ENCODE results near the gene LMBRD1.
"Not testable (repeated sequence)": the region's sequence is repeated elsewhere in the genome, so short reads cannot be mapped to it uniquely, and the experiment has no call there.

LMBRD1 gene

DNA sequence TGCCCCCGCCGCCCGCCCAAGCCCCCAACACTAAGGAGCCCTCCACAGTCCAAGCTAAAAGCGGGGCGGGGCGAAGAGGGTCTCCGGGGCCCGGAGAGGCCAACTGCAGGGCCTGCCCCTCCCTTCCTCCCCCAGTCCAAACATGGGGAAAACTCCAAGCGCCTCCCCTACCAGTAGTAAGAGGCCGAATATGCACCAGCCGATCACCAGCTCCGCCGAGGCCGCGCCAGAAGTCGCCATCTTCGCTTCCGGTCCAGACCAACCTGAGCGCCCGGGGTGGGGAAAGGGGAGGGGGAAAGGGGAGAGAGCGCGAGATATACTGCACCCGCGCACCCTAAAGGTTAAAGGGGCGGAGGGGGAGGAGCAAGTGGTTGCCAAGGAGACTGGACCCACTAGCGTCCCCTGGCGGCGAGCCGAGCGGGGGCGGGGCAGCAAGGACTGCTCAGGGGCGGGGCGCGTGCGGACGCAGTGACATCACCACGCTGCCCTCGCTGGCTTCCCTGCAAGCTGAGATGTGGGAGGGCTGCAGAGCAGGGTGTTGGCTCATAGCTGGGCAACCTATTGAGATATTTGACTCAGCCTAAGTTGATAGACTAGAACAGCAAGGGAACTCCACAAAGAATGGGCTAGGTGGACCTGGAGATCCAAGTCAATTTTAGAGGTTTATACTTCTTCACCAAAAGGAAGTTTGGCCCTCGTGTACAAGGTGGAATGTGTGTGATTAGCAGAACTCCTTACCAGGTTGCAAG is at the start of gene LMBRD1:
LMBRD1 (minus strand) TSS at position 369 of the 749 bp plus-strand sequence; CDS start at position 240, 129 bp downstream.
- DNase-seq (ENCODE audit: low spot score) = peak; percentile 99

DNA sequence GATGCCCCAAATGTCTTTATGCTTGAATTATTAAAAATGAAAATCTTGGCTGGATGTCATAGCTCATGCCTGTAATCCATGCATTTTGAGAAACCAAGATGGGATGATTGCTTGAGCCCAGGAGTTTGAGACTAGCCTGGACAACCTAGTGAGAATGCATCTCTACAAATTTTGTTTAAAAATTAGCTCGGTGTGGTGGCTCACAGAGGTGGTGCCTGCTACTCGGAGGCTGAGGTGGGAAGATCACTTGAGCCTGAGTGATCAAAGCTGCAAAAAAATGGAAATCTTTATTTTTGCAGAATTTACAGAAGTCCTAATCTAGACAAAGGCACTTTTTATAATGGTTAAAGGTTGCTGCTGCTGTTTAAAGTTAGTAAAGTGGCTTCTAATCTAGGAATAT is 49.5 kb upstream of the LMBRD1 start:
- no peak for DNase-seq (ENCODE audit: low spot score)

DNA sequence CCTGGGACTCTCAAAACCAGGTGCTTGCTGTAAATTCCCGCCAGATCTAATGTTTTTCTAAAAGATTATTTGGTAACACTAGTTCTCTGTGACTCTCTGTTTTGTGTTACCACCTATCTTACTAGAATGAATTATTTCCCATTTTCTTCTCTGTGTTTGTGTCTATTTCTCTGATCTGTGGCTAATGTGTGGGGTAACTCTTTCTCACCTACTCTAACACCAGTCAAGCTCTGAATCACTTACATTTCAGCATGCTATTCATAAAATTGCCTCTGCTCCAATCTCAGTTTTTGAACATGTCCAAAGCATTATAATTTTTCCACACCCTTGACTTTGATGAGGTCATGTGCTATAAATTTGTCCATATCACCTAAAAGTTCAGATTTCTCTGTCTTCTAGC is 46.4 kb upstream of the LMBRD1 start:
- no peak for DNase-seq (ENCODE audit: low spot score)

DNA sequence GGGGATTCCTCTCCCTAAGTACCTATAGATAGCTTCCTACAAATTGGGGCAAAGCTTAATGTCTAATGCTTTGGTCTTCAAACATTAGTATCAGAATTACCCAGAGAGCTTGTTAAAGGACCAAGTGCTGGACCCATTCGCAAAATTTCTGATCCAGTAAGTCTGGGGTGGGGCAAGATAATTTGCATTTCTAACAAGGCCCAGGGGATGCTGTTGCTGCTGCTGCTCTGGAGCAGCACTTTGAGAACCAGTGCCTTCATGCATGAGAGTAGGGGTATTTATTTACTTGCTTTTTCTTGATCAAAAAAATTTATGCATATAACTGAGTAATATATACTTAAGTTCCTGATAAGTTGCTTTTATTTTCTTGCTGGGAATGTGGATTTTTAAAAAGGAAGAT is 45.1 kb upstream of the LMBRD1 start:
- no peak for DNase-seq (ENCODE audit: low spot score)

DNA sequence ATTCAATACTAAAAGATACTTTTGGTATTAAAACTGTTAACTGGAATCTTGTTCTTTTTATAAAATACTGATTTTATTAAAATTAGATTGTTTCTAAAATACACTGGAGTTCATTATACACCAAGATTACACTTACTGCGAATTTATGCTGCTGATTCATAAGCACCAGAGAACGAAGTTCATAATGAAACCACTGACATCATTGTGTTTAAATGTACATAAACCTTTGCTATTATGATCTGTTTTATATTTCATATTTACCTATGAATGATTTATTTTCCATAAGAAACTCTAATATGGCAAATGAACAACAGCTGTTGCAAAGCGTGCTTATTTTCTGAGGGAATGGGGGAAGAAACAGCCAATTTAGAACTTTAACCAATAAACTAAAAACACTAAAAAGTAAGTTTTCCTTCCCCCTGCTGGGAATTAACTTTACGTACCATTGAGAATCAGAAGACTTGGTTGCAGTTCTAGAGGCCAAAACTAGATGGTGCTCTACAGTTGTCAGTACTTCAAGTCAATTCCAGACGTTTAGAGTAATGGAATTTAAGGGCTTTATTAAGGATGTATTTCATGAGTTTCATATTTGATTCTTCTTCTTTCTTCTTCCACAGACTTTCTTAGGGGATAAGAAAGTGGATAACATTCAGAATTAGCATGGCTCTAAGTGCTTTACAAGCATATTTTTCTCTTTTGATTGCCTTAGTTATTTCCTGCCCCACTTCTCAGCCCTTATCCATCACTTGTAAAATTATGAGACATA is 38.8 kb upstream of the LMBRD1 start:
- DNase-seq (ENCODE audit: low spot score) = no peak

- DNase-seq (ENCODE audit: low spot score) = no peak
Observed at GRCh38 chr6:69832558-69832957, 35.7 kb upstream of the LMBRD1 start.

DNA sequence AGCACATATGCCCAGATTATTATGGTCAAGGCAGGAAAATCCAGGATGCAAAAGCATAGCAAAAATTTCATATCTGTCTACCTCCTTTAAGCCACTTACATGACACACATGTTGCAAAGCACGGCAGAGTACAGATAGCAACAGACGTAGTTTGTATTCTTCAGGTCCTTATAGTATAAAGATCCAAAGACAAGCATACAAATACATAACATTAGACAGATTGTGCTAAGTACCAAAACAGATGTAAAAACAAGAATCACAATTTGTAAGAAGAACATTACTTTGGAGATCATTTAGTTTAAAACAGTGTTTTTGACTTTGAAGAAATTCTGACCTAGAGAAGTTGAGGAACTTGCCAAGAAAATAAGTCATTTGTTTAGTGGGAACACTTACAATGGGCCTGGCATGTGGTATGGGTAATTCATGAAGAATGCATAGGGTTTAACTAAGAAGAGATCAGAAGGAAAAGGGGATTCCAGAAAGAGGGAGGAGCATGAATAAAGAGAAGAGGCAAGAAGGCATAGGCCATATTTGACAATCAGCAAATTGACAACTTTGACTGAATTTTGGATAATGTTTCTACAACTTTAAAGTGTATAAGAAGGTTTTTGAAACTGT is 30.6 kb upstream of the LMBRD1 start:
- DNase-seq (ENCODE audit: low spot score) = no peak

DNA sequence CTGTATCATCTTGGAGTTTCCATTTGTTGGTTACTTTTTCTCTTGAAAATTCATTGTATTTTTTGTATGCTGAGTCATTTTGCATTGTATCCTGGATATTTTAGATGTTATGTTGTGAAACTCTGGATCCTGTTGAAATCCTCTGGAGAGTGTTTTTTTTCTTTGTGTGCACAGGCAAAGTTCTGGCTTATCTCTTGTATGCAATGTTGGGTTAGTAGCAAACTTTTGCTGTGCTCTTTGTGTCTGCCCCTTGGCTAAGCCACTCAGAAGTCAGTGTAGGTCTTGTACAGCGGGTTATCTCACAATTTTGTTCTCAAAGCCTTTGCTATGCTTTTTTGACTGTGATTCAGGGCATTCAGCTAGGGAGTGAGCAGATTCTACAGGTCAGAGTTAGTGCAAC is 29.1 kb upstream of the LMBRD1 start:
- DNase-seq (ENCODE audit: low spot score) = no peak

DNA sequence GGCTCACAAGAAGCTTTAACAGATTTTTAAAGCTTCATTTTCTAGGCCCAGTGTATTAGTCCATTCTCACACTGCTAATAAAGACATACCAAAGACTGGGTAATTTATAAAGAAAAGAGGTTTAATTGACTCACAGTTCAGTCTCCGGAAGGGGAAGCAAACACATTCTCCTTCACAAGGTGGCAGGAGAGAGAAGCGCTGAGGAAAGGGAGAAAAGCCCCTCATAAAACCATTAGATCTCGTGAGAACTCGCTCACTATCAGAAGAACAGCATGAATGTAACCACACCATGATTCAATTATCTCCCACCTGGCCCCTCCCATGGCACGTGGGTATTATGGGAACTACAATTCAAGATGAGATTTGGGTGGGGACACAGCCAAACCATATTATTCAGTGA is 27.5 kb upstream of the LMBRD1 start:
- not testable (repeated sequence) for DNase-seq (ENCODE audit: low spot score)

DNA sequence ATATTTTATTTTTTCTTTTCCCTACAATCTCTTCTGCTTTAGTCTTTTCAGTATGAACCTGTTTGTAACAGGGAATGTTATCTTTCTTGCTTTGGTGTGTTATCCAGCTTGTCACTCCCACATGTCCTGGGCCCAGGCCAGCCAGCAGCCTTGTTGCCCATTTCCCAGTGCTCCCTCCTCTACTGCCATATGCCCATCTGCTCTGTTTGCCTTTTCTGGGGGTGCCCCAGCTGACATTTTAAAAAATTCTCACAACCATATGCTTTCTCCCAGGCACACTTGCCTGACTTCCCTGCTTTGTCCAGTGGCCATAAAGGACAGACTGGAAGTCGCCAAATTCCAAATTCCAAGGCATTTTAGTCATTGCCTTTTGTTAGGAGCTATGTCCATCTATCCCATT is 23.6 kb upstream of the LMBRD1 start:
- DNase-seq (ENCODE audit: low spot score) = no peak

GRCh38 chr6:69820018-69820417 is 23.2 kb upstream of the LMBRD1 start:
- DNase-seq (ENCODE audit: low spot score) = no peak

- no peak for DNase-seq (ENCODE audit: low spot score)
Observed at GRCh38 chr6:69819138-69819537, 22.3 kb upstream of the LMBRD1 start.

- no peak for DNase-seq (ENCODE audit: low spot score)
Observed at GRCh38 chr6:69818223-69818930, 21.6 kb upstream of the LMBRD1 start.

GRCh38 chr6:69817358-69817757 is 20.5 kb upstream of the LMBRD1 start:
- no peak for DNase-seq (ENCODE audit: low spot score)

GRCh38 chr6:69816569-69816968 is 19.8 kb upstream of the LMBRD1 start:
- no peak for DNase-seq (ENCODE audit: low spot score)

- DNase-seq (ENCODE audit: low spot score) = no peak
Observed at GRCh38 chr6:69816026-69816425, 19.2 kb upstream of the LMBRD1 start.

DNA sequence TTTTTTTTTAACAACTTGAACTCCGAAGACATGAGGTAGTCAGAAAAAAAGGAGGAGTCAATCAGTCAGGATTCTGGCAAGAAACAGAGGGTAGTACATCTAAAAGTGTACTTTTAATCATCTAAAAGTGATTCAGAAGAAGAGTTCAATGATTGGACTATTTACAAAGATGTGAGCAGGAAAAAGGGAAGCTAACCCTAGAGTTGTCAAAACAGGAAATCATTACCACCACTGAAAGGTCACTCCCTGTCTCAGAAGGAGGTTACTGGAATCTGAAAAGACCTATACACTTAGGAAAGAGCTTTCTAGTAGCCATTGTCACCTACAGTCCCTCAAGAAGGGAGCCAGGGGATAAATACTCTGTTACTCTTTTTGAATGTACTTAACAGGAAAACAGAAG is 16.7 kb upstream of the LMBRD1 start:
- DNase-seq (ENCODE audit: low spot score) = no peak

DNA sequence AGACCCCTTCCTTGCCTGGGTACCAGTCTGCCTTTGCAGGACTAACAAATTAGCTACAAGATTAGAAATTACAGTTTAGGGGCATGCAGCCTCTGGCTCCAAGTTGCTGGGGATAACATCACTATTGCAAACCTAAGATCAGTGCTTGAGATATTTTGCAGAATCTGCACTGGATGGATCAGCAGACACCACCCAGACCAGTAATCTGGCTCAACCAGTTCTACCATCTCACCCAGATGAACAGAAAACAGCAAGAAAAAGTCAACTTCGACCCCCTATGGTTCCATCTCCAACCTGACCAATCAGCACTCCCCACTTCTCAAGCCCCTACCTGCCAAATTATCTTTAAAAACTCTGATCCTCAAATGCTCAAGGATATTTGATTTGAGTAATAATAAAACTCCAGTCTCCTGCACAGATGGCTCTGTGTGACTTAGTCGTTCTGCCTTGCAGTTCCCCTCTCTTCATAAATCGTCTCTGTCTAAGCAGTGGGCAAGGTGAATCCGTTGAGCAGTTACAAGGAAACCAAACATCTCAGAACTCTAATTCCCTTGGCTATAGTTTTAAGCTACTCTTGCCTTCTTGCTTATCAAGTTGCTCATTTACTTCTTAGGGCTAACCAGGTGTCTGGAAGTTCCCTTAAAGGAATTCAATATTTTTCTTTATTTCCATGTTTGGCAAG is 16.1 kb upstream of the LMBRD1 start:
- DNase-seq (ENCODE audit: low spot score) = no peak

DNA sequence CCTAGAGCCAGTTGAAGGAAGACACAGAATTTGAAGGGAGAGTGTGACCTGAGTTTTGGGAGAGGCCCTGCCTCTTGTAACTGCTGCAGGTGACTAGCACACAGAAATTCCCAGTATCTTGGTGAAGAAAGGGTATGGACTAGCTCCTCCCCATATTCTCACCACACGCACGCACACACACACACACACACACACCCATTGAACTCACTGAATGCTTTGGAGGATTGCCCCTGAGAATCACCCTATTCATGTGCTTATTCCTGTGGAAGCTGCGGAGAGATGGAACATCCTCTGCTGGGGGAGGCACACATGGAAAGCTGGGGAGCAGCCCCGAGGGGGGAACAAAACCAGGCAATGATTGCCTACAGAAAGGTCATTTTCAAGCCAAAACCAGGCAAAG is 6.2 kb upstream of the LMBRD1 start:
- DNase-seq (ENCODE audit: low spot score) = no peak

- no peak for DNase-seq (ENCODE audit: low spot score)
Observed at GRCh38 chr6:69801711-69802110, 4.9 kb upstream of the LMBRD1 start.

DNA sequence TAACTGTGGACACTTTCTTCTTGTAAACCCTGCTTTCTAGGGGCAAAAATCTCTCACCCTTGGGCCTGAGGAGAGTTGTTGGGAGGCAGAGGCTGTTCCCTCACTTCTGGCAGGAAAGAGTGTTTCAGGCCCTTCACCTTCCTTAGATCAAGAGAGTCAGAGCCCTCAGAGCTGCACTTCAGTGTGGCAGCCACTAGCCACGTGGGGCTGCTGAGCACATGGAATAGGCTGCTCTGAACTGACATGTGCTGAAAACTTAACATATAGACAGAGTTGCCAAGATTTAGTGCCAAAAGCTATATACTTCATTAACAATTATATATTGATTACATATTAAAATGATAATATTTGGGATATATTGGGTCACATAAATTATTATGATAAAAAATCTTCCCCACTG is 4.4 kb upstream of the LMBRD1 start:
- DNase-seq (ENCODE audit: low spot score) = no peak

GRCh38 chr6:69798796-69799195 is 2.0 kb upstream of the LMBRD1 start:
- not testable (repeated sequence) for DNase-seq (ENCODE audit: low spot score)

All from ecto neural progenitor cell (in vitro differentiated cells).